ENCODE measurements around the gene FRMD1.

FRMD1 gene

GRCh38 chr6:168093071-168093505 lies 14.1 kb upstream of the FRMD1 start (continued):
- TF ChIP-seq PBX3 (CRISPR knock-in tag; IDR thresholded peaks at IDR 0.05) (no peak), IKZF3 (tag by site-specific recombination; IDR thresholded peaks at IDR 0.05) (no peak), PRDM1 (tag by site-specific recombination; IDR thresholded peaks at IDR 0.05) (no peak), HOXA7 (CRISPR knock-in tag; IDR thresholded peaks at IDR 0.05; ENCODE audit: borderline replicate concordance) (no peak), WT1 (tag by site-specific recombination; IDR thresholded peaks at IDR 0.05) (peak; percentile 39; the same call in 1 of the 2 replicates), ZNF791 (tag by site-specific recombination; IDR thresholded peaks at IDR 0.05) (no peak), ZNF560 (tag by site-specific recombination; IDR thresholded peaks at IDR 0.05; ENCODE audit: borderline replicate concordance) (no peak), PRDM2 (tag by site-specific recombination; IDR thresholded peaks at IDR 0.05; ENCODE audit: borderline replicate concordance) (no peak), ZNF645 (tag by site-specific recombination; IDR thresholded peaks at IDR 0.05) (no peak), ZFP37 (tag by site-specific recombination; IDR thresholded peaks at IDR 0.05) (no peak), ZBTB7A (tag by site-specific recombination; IDR thresholded peaks at IDR 0.05; ENCODE audit: low read depth) (no peak), KLF1 (tag by site-specific recombination; IDR thresholded peaks at IDR 0.05) (peak; percentile 97), INSM2 (tag by site-specific recombination; IDR thresholded peaks at IDR 0.05) (no peak), ZNF585B (tag by site-specific recombination; IDR thresholded peaks at IDR 0.05) (no peak), ZNF280D (tag by site-specific recombination; IDR thresholded peaks at IDR 0.05) (no peak), ZNF654 (tag by site-specific recombination; IDR thresholded peaks at IDR 0.05; ENCODE audit: low read depth) (no peak), ZNF510 (tag by site-specific recombination; IDR thresholded peaks at IDR 0.05; ENCODE audit: insufficient replicate concordance) (no peak), ZNF292 (tag by site-specific recombination; IDR thresholded peaks at IDR 0.05; ENCODE audit: borderline replicate concordance, low read depth) (no peak), ZFP3 (tag by site-specific recombination; IDR thresholded peaks at IDR 0.05; ENCODE audit: low read depth) (no peak), ZNF112 (tag by site-specific recombination; IDR thresholded peaks at IDR 0.05) (no peak), ZNF221 (tag by site-specific recombination; IDR thresholded peaks at IDR 0.05; ENCODE audit: borderline replicate concordance) (no peak), REST (tag by site-specific recombination; IDR thresholded peaks at IDR 0.05) (no peak), EGR2 (tag by site-specific recombination; IDR thresholded peaks at IDR 0.05; ENCODE audit: low read depth) (peak; percentile 78), ZNF626 (tag by site-specific recombination; IDR thresholded peaks at IDR 0.05) (no peak)
